ENCODE data around the gene NCAM1.

NCAM1 gene

GRCh38 chr11:113213549-113213948 lies 252.3 kb downstream of the NCAM1 start:
- H3K27me3 ChIP-seq (ENCODE audit: control insufficient read depth, insufficient read depth, low read length), result no peaks in the 10 kb centered on the region
- TF ChIP-seq, protein P1, sequence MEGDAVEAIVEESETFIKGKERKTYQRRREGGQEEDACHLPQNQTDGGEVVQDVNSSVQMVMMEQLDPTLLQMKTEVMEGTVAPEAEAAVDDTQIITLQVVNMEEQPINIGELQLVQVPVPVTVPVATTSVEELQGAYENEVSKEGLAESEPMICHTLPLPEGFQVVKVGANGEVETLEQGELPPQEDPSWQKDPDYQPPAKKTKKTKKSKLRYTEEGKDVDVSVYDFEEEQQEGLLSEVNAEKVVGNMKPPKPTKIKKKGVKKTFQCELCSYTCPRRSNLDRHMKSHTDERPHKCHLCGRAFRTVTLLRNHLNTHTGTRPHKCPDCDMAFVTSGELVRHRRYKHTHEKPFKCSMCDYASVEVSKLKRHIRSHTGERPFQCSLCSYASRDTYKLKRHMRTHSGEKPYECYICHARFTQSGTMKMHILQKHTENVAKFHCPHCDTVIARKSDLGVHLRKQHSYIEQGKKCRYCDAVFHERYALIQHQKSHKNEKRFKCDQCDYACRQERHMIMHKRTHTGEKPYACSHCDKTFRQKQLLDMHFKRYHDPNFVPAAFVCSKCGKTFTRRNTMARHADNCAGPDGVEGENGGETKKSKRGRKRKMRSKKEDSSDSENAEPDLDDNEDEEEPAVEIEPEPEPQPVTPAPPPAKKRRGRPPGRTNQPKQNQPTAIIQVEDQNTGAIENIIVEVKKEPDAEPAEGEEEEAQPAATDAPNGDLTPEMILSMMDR (IDR thresholded peaks at IDR 0.05), result no peak
- H3K9me3 ChIP-seq (ENCODE audit: control insufficient read depth, low read length), result no peaks in the 10 kb centered on the region
- H2AFZ ChIP-seq, result no peak overlapping the region
- H3K79me2 ChIP-seq, result no peaks in the 10 kb centered on the region
- H3K9ac ChIP-seq, result no peak overlapping the region
- H3K4me2 ChIP-seq (ENCODE audit: low read length), result no peak overlapping the region
- H3K36me3 ChIP-seq (ENCODE audit: control insufficient read depth, insufficient read depth, low read length), result no peaks in the 10 kb centered on the region
- no peak overlapping the region for H3K27ac ChIP-seq
- no peak overlapping the region for H3K4me3 ChIP-seq (ENCODE audit: low read depth, low read length)
- H3K4me1 ChIP-seq, result no peaks in the 10 kb centered on the region

DNA sequence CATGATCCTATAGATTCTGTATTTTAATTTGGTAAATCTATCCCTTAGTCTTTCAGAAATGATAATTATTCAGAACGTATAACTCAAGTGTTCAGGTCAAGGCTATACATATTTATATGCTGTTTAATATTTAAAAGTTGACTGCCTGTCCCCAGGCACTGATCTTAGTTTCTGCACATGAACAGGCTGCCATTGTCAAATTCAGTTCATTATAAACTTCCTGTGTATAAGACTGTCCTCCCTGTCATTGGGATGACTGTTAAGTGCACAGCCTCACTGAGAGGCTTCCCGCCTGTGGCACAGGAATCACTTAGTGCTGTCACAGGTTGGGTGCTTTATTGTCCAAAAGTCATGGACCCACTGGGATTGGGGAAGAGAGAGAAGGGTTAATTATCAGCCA lies 261.0 kb downstream of the NCAM1 start:
- H2AFZ ChIP-seq, result no peak overlapping the region
- no peak overlapping the region for H3K9ac ChIP-seq

GRCh38 chr11:113234888-113235287 lies 273.7 kb downstream of the NCAM1 start:
- no peak overlapping the region for H3K4me3 ChIP-seq (ENCODE audit: low read depth, low read length)
- no peaks in the 10 kb centered on the region for H3K36me3 ChIP-seq (ENCODE audit: control insufficient read depth, insufficient read depth, low read length)
- no peak overlapping the region for H3K4me2 ChIP-seq (ENCODE audit: low read length)
- no peaks in the 10 kb centered on the region for H3K4me1 ChIP-seq
- H3K9me3 ChIP-seq (ENCODE audit: control insufficient read depth, low read length), result no peaks in the 10 kb centered on the region
- H3K9ac ChIP-seq, result no peak overlapping the region
- H3K27me3 ChIP-seq (ENCODE audit: control insufficient read depth, insufficient read depth, low read length), result no peaks in the 10 kb centered on the region
- no peak overlapping the region for H3K27ac ChIP-seq
- TF ChIP-seq, protein P1 (IDR thresholded peaks at IDR 0.05), result no peak
- H3K79me2 ChIP-seq, result no peaks in the 10 kb centered on the region
- H2AFZ ChIP-seq, result no peak overlapping the region

More for the DNA sequence above, 261.0 kb downstream of the NCAM1 start:
- Histone ChIP-seq H3K9me3 (ENCODE audit: control insufficient read depth, low read length) (no peaks in the 10 kb centered on the region), H3K27ac (no peak overlapping the region), H3K27me3 (ENCODE audit: control insufficient read depth, insufficient read depth, low read length) (no peaks in the 10 kb centered on the region), H3K4me2 (ENCODE audit: low read length) (no peak overlapping the region), H3K4me1 (no peaks in the 10 kb centered on the region), H3K36me3 (ENCODE audit: control insufficient read depth, insufficient read depth, low read length) (no peaks in the 10 kb centered on the region), H3K79me2 (no peaks in the 10 kb centered on the region), H3K4me3 (ENCODE audit: low read depth, low read length) (no peak overlapping the region)
- TF ChIP-seq, protein P1 (IDR thresholded peaks at IDR 0.05), result no peak

DNA sequence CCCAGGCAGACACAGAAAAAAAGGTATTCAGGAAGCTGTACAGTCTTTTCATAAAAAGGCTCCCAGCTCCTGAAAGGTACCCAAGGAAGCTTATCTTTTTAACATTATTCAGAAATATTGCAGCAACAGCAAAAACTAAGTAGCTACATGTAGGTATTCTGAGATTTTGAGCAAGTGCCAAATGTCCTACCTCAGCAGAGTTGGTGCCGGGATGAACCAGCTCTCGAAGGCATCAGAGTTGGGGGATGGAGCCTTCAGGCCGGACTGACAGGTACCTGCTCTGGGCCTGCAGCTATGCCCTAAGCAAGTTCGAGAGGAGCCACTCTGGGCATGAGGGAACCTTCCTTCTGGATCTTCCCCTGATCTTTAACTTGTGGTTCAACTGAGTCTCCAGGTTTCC lies 276.0 kb downstream of the NCAM1 start:
- TF ChIP-seq, protein P1 (IDR thresholded peaks at IDR 0.05), result no peak
- Histone ChIP-seq H3K79me2 (no peaks in the 10 kb centered on the region), H3K4me3 (ENCODE audit: low read depth, low read length) (no peak overlapping the region), H3K27ac (no peak overlapping the region), H3K4me2 (ENCODE audit: low read length) (no peak overlapping the region), H3K9ac (no peak overlapping the region), H3K9me3 (ENCODE audit: control insufficient read depth, low read length) (no peaks in the 10 kb centered on the region), H3K36me3 (ENCODE audit: control insufficient read depth, insufficient read depth, low read length) (no peaks in the 10 kb centered on the region), H2AFZ (no peak overlapping the region), H3K4me1 (no peaks in the 10 kb centered on the region), H3K27me3 (ENCODE audit: control insufficient read depth, insufficient read depth, low read length) (no peaks in the 10 kb centered on the region)

GRCh38 chr11:113238721-113239120 lies 277.5 kb downstream of the NCAM1 start:
- Histone ChIP-seq H3K79me2 (no peaks in the 10 kb centered on the region), H3K27ac (no peak overlapping the region), H3K9ac (no peak overlapping the region), H3K36me3 (ENCODE audit: control insufficient read depth, insufficient read depth, low read length) (no peaks in the 10 kb centered on the region), H3K9me3 (ENCODE audit: control insufficient read depth, low read length) (no peaks in the 10 kb centered on the region), H3K4me1 (no peaks in the 10 kb centered on the region), H3K27me3 (ENCODE audit: control insufficient read depth, insufficient read depth, low read length) (no peaks in the 10 kb centered on the region), H3K4me3 (ENCODE audit: low read depth, low read length) (no peak overlapping the region), H3K4me2 (ENCODE audit: low read length) (no peak overlapping the region), H2AFZ (no peak overlapping the region)
- TF ChIP-seq, protein P1 (IDR thresholded peaks at IDR 0.05), result no peak
